Measurements from ENCODE around the gene MALAT1. TPM values are rescaled to one million over a fixed set of nuclear protein-coding genes. Genes with fewer than 3 reads are reported as not detected.

The MALAT1 gene
- total and polyA plus RNA-seq, 10 of the 15 experiments (the other 5 are each of a cell fraction or from before 2014, with no cell fraction given): 448 to 8,160 (median 2,019) TPM

- TF ChIP-seq ELK1 (IDR thresholded peaks at IDR 0.05; ENCODE audit: low read depth, low read length) (no peak), USF2 (IDR thresholded peaks at IDR 0.05; ENCODE audit: borderline replicate concordance, low read depth, low read length) (no peak; the same call in none of the 2 replicates), MTA3 (IDR thresholded peaks at IDR 0.05; ENCODE audit: borderline replicate concordance, low read length) (no peak), TCF3 (IDR thresholded peaks at IDR 0.05; ENCODE audit: borderline replicate concordance, insufficient read depth, low read depth, low read length) (no peak), HCFC1 (IDR thresholded peaks at IDR 0.05; ENCODE audit: low read length) (no peak), CEBPB (IDR thresholded peaks at IDR 0.05; ENCODE audit: borderline replicate concordance in 1 of 2, low read depth in 2 of 2, low read length in 2 of 2) (no peak), MTA2 (IDR thresholded peaks at IDR 0.05; ENCODE audit: low read depth) (no peak), ZNF622 (IDR thresholded peaks at IDR 0.05) (no peak), SP1 (IDR thresholded peaks at IDR 0.05; ENCODE audit: low read depth, low read length) (peak; percentile 46), RUNX3 (IDR thresholded peaks at IDR 0.05; ENCODE audit: low read length) (peak; percentile 19; the same call in 1 of the 2 replicates), NFYA (IDR thresholded peaks at IDR 0.05; ENCODE audit: borderline replicate concordance, low read depth, low read length) (no peak), TCF7 (IDR thresholded peaks at IDR 0.05; ENCODE audit: borderline replicate concordance) (no peak), HSF1 (IDR thresholded peaks at IDR 0.05; ENCODE audit: low read depth, low read length) (no peak), ASH2L (IDR thresholded peaks at IDR 0.05; ENCODE audit: borderline replicate concordance, low read depth) (no peak), IKZF2 (IDR thresholded peaks at IDR 0.05) (no peak), EP300 (IDR thresholded peaks at IDR 0.05; ENCODE audit: borderline replicate concordance in 1 of 2, control insufficient read depth in 1 of 2, low read depth in 2 of 2, low read length in 2 of 2) (no peak), NR2C2 (IDR thresholded peaks at IDR 0.05; ENCODE audit: borderline replicate concordance, control insufficient read depth, insufficient read length, low read depth) (no peak), REST (IDR thresholded peaks at IDR 0.05; ENCODE audit: low read depth, low read length) (no peak), RFX5 (IDR thresholded peaks at IDR 0.05; ENCODE audit: low read depth, low read length) (no peak), CREM (IDR thresholded peaks at IDR 0.05; ENCODE audit: low read depth) (no peak)
These were observed 26.1 kb downstream of the MALAT1 start, which contains the start of gene SCYL1 (continued) for GRCh38 chr11:65524741-65525545.

All from GM12878 (cell line).